HEK293T (cell line): ENCODE data around the gene SLC2A13.

Experiments
- ARNT ChIP-seq: fragments of 450-650 bp; IDR thresholded peaks from 2 replicates; pipeline ENCODE4 v1.6.1; 2017; ENCODE audit warnings: mild to moderate bottlenecking
- BHLHE40 ChIP-seq: fragments of 450-650 bp; IDR thresholded peaks from 2 replicates; pipeline ENCODE4 v1.6.1; 2016; ENCODE audit warnings: mild to moderate bottlenecking, moderate library complexity, borderline replicate concordance
- CTBP1 ChIP-seq: fragments of 450-650 bp; IDR thresholded peaks from 2 replicates; pipeline ENCODE4 v1.6.1; 2016; ENCODE audit warnings: borderline replicate concordance
- ELF4 ChIP-seq: fragments of 450-650 bp; IDR thresholded peaks from 2 replicates; pipeline ENCODE4 v1.6.1; 2017; ENCODE audit warnings: antibody characterized with exemption
- FOXK2 ChIP-seq: fragments of 450-650 bp; IDR thresholded peaks from 2 replicates; pipeline ENCODE4 v1.6.1; 2016; ENCODE audit warnings: mild to moderate bottlenecking
- HDGF ChIP-seq: fragments of 450-650 bp; IDR thresholded peaks from 2 replicates; pipeline ENCODE4 v1.6.1; 2017; ENCODE audit warnings: antibody characterized with exemption, borderline replicate concordance
- NFRKB ChIP-seq: fragments of 450-650 bp; IDR thresholded peaks from 2 replicates; pipeline ENCODE4 v1.6.1; 2016; ENCODE audit warnings: mild to moderate bottlenecking, moderate library complexity
- PKNOX1 ChIP-seq: fragments of 450-650 bp; IDR thresholded peaks from 2 replicates; pipeline ENCODE4 v1.6.1; 2016
- SP1 ChIP-seq: fragments of 450-650 bp; IDR thresholded peaks from 2 replicates; pipeline ENCODE4 v1.6.1; 2017
- SUZ12 ChIP-seq: fragments of 450-650 bp; IDR thresholded peaks from 2 replicates; pipeline ENCODE4 v1.6.1; 2016; ENCODE audit warnings: mild to moderate bottlenecking
- TARDBP ChIP-seq: fragments of 450-650 bp; IDR thresholded peaks from 2 replicates; pipeline ENCODE4 v1.6.1; 2016

- TF ChIP-seq SP1 (no peak), BHLHE40 (no peak), PKNOX1 (no peak), ARNT (no peak), HDGF (no peak), TARDBP (no peak), FOXK2 (no peak), NFRKB (no peak), SUZ12 (no peak), CTBP1 (no peak), ELF4 (no peak)
Measured at GRCh38 chr12:40012711-40013110, 93.2 kb downstream of the SLC2A13 start.
